Measurements from ENCODE around the gene PLA1A. TPM values are rescaled to one million over a fixed set of nuclear protein-coding genes. Genes with fewer than 3 reads are reported as not detected.

PLA1A gene
- total and polyA plus RNA-seq, 11 donors = 0.58 to 23.8 (median 1.8) TPM

DNA sequence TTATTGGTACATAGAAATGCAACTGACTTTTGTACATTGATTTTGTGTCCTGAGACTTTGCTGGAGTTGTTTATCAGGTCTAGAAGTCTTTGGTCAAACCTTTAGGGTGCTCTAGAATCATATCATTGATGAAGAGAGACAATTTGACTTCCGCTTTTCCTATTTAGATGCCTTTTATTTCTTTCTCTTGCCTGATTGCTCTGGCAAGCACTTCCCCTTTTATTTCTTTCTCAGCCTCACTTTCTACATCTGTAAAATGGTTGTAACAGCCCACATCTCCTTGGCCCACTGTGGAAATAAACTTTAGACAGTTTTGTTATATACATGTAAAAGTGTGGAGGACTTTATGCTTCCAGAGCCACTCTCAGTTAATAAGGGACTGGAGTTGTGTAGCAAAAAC lies 14.0 kb downstream of the PLA1A start:
- no peaks in the 10 kb centered on the region for H3K9me3 ChIP-seq
- H3K36me3 ChIP-seq = no peaks in the 10 kb centered on the region
- H3K27me3 ChIP-seq = no peaks in the 10 kb centered on the region
- H3K27ac ChIP-seq = no peak overlapping the region
- ATAC-seq (no peak), DNase-seq (no peak)
- intact Hi-C loops (cut with DNase I) = no loop called here
- TF ChIP-seq, protein P1, sequence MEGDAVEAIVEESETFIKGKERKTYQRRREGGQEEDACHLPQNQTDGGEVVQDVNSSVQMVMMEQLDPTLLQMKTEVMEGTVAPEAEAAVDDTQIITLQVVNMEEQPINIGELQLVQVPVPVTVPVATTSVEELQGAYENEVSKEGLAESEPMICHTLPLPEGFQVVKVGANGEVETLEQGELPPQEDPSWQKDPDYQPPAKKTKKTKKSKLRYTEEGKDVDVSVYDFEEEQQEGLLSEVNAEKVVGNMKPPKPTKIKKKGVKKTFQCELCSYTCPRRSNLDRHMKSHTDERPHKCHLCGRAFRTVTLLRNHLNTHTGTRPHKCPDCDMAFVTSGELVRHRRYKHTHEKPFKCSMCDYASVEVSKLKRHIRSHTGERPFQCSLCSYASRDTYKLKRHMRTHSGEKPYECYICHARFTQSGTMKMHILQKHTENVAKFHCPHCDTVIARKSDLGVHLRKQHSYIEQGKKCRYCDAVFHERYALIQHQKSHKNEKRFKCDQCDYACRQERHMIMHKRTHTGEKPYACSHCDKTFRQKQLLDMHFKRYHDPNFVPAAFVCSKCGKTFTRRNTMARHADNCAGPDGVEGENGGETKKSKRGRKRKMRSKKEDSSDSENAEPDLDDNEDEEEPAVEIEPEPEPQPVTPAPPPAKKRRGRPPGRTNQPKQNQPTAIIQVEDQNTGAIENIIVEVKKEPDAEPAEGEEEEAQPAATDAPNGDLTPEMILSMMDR (IDR thresholded peaks at IDR 0.05) = no peak
- TF ChIP-seq POLR2A (IDR thresholded peaks at IDR 0.05) = no peak
- no peaks in the 10 kb centered on the region for H3K4me1 ChIP-seq
- WGBS, 4 donors = 94 to 100% (median 99%) methylated on average over 1 of the region's 1 CpG
- H3K4me3 ChIP-seq = no peak overlapping the region

DNA sequence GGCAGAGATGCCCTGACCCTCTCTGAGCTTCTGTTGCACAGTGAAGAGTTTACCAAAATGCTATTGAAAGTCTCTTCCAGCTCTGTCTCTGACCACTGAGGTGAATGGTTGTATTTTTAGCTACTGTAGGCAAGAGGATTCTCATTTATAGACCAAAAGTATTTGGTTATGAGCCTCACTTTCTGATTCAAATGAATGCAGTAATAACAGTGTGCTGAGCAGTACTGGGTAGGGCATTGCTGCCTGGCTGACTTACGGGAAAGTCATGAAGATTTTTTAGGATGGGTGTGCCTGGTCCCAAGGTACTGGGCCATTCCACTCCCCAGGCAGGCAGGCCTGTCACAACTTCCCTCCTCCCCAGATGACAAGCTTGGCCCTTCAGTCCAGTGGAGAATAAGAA lies 15.5 kb downstream of the PLA1A start:
- Histone ChIP-seq H3K4me3 (no peak overlapping the region), H3K4me1 (no peaks in the 10 kb centered on the region), H3K27me3 (no peaks in the 10 kb centered on the region), H3K27ac (no peak overlapping the region), H3K36me3 (no peaks in the 10 kb centered on the region), H3K9me3 (no peaks in the 10 kb centered on the region)
- 92 to 97% (median 93%) methylated on average over 1 of the region's 1 CpG for WGBS, 4 donors
- DNase-seq (no peak), ATAC-seq (no peak)
- intact Hi-C loops (cut with DNase I) = no loop called here
- TF ChIP-seq, protein P1 (IDR thresholded peaks at IDR 0.05) = no peak
- TF ChIP-seq POLR2A (IDR thresholded peaks at IDR 0.05) = no peak

DNA sequence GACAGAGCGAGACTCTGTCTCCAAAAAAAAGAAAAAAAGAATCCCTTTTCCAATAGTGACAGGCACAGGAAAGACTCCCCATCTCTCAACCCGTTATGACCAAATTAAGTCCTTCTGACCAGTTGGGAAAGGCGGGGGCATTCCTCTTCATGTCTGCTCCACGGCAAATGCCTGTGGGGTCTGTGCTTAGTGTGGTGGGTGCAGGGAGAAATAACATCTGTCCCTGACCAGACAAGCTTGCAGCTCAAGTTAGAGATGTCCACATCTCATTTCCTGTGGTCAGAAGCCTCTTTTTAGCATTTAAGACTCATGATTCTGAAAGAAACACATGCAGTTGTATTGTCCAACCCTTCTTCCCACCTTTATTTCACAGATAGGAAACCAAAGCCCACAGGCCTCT lies 16.2 kb downstream of the PLA1A start:
- H3K27ac ChIP-seq = no peak overlapping the region
- intact Hi-C loops (cut with DNase I) = no loop called here
- no peaks in the 10 kb centered on the region for H3K4me1 ChIP-seq
- WGBS, 4 donors = 87 to 95% (median 90%) methylated on average over 4 of the region's 4 CpGs
- H3K27me3 ChIP-seq = no peaks in the 10 kb centered on the region
- TF ChIP-seq, protein P1 (IDR thresholded peaks at IDR 0.05) = no peak
- TF ChIP-seq POLR2A (IDR thresholded peaks at IDR 0.05) = no peak
- ATAC-seq = no peak
- no peaks in the 10 kb centered on the region for H3K36me3 ChIP-seq
- no peak for DNase-seq
- no peaks in the 10 kb centered on the region for H3K9me3 ChIP-seq
- no peak overlapping the region for H3K4me3 ChIP-seq

DNA sequence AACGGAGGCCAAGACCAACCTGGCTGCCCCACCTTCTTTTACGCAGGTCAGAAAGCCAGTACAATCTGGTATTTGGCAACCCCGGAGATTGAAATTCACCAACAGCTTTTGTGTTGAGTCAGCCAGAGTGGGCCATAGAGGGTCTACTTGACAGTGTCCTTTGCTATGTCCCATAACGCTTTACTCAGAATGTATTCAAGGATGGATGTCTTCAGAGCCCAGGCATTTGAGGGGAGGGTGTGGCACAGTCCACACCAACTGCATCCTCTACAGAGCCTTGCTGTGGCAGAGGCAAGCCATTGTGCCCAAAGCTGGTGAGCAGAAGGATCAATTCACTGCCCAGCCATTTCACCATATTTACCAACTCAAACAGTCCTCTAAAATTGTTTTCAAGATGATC lies 18.4 kb downstream of the PLA1A start:
- no peak overlapping the region for H3K27ac ChIP-seq
- H3K4me1 ChIP-seq = no peaks in the 10 kb centered on the region
- 75 to 93% (median 84%) methylated on average over 4 of the region's 4 CpGs for WGBS, 4 donors
- no peaks in the 10 kb centered on the region for H3K36me3 ChIP-seq
- ATAC-seq (no peak), DNase-seq (no peak)
- no peaks in the 10 kb centered on the region for H3K27me3 ChIP-seq
- TF ChIP-seq POLR2A (IDR thresholded peaks at IDR 0.05) = no peak
- TF ChIP-seq, protein P1 (IDR thresholded peaks at IDR 0.05) = no peak
- H3K4me3 ChIP-seq = no peak overlapping the region
- intact Hi-C loops (cut with DNase I) = no loop called here
- no peaks in the 10 kb centered on the region for H3K9me3 ChIP-seq
